Esophagus muscularis mucosa (tissue), 4 donors: ENCODE measurements around the gene SUPT4H1.

ENCODE experiments used
- EP300 ChIP-seq: sonication (generic); formaldehyde crosslinking; IDR thresholded peaks from one replicate; pipeline ENCODE4 v1.6.1; 2017; ENCODE audit warnings: antibody characterized with exemption
- POLR2A ChIP-seq: fragments of 450-650 bp; IDR thresholded peaks from one replicate; pipeline ENCODE4 v1.6.1; 2017; ENCODE audit warnings: antibody characterized with exemption, moderate library complexity, mild to moderate bottlenecking, low read depth
- POLR2AphosphoS5 ChIP-seq, 2 donors: sonication (generic); formaldehyde crosslinking; IDR thresholded peaks; one replicate each; pipeline ENCODE4 v1.6.1; 2017; ENCODE audit warnings: antibody characterized with exemption in 2 of 2
- TF ChIP-seq, protein P1 (sequence below), 3 experiments: fragments of 200-600 bp in 2 of 3; fragments of 450-650 bp in 1 of 3; sonication (generic) in 2 of 3; IDR thresholded peaks; one replicate each; pipeline ENCODE4 v1.5.1; 2017 to 2019; ENCODE audit warnings: antibody characterized with exemption in 3 of 3, mild to moderate bottlenecking in 2 of 3, moderate library complexity in 1 of 3

DNA sequence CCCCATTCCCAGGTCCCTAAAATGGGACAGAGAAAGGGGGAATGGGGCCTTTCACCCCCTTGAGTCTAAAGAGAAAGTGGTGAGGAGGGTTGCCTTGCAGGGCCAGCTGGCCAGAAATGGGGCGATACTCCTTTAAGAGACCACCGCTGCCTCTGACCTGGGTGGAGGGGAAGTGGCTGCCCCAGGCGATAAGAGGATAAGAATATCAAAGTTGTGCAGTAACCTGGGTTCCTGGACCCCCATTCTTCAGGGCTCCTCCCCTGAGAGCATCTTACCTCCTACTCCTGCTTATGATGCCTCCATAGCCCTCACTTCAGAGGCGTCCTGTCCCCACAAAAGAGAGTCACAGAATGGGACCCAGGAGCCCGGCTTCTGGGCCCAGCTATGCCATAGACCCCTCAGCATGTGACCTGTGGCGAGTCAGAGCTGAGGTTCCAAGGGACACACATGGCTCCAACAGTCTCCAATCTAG, 18.2 kb downstream of the SUPT4H1 start:
- TF ChIP-seq, protein P1, sequence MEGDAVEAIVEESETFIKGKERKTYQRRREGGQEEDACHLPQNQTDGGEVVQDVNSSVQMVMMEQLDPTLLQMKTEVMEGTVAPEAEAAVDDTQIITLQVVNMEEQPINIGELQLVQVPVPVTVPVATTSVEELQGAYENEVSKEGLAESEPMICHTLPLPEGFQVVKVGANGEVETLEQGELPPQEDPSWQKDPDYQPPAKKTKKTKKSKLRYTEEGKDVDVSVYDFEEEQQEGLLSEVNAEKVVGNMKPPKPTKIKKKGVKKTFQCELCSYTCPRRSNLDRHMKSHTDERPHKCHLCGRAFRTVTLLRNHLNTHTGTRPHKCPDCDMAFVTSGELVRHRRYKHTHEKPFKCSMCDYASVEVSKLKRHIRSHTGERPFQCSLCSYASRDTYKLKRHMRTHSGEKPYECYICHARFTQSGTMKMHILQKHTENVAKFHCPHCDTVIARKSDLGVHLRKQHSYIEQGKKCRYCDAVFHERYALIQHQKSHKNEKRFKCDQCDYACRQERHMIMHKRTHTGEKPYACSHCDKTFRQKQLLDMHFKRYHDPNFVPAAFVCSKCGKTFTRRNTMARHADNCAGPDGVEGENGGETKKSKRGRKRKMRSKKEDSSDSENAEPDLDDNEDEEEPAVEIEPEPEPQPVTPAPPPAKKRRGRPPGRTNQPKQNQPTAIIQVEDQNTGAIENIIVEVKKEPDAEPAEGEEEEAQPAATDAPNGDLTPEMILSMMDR (IDR thresholded peaks at IDR 0.05), result no peak
- TF ChIP-seq POLR2A, result no peak
- no peak for TF ChIP-seq POLR2AphosphoS5 (IDR thresholded peaks at IDR 0.05)
- TF ChIP-seq EP300, result no peak
